ENCODE data around the gene CTAG1B.
"Not testable (repeated sequence)": the region's sequence is repeated elsewhere in the genome, so short reads cannot be mapped to it uniquely, and the experiment has no call there.

CTAG1B gene

DNA sequence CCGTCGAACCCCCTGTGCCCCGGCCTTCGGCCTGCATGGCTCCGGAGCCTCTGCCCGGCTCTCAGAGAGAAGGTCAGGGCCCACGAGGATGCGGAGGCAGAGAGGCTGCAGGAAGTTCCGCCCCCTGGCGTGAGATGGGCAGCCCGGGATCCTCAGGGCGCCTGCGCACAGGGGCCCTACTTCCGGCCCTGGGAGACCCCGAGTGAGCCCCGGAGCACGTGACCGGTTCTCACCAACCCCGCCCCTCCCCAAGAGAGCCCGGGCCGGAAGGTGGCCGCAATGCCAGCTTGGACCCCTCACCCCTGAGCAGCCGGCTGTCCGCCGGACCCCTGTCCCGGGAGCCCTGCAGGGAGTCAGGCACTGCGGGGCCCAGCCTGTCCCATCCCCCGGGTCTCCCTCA is at the start of gene CTAG1B:
TSS of gene CTAG1B (minus strand) at position 101 of the 400 bp plus-strand sequence. CDS start at position 37, 64 bp downstream.
- not testable (repeated sequence) for DNase-seq (ENCODE audit: insufficient read length, low spot score); FAIRE-seq

DNA sequence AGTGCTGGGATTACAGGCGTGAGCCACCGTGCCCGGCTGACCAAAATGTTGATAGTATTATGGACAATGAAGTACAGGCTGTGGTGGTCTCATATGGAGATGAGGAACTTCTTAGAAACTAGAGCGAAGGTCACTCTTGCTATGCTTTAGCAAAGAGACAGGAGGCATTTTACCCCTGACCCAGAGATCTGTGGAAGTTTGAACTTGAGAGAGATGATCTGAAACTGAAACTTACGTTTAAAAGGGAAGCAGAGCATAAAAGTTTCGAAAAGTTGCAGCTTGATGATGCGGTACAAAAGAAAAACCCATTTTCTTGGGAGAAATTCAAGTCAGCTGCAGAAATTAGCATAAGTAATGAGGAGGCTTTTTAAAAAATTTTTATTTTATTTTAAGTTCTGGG is 42.8 kb upstream of the CTAG1B start:
- FAIRE-seq: no peak
- no peak for DNase-seq (ENCODE audit: insufficient read length, low spot score)

DNA sequence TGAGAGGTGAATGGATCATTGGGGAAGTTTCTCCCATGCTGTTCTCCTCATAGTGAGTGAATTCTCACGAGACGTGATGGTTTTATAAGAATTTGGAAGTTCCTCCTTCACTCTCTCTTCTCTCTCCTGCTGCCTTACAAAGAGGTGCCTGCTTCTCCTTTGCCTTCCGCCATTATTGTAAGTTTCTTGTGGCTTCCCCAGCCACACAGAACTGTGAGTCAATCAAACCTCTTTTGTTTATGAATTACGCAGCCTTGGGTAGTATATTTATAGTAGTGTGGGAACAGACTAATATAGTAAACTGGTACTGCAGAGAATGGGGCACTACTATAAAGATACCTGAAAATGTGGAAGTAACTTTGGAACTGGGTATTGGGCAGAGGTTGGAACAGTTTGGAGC is 42.1 kb upstream of the CTAG1B start:
- no peak for TF ChIP-seq POLR2A (IDR thresholded peaks at IDR 0.05; ENCODE audit: low read depth, low read length)
- FAIRE-seq (no peak), DNase-seq (ENCODE audit: insufficient read length, low spot score) (no peak)

More for the DNA sequence above, 42.8 kb upstream of the CTAG1B start:
- TF ChIP-seq POLR2A (IDR thresholded peaks at IDR 0.05; ENCODE audit: low read depth, low read length): no peak

DNA sequence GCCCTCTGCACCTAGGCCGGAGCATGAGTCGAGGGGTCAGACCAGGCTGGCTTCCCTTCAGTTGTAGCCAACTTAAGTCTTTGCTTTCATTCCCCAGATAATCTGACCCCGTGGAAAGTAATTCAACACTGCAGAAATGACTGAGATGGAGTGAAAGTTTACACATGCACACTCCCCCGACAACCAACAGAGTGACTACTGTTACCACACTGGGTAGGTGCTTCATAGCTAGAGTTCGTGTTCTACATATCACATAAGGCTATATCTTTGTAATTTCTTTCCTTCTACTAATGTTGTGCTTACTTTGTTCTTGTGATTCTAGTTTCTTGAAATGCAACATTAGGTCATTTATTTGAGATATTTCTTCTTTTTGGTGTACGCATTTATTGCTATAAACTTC is 41.5 kb upstream of the CTAG1B start:
- FAIRE-seq (no peak), DNase-seq (ENCODE audit: insufficient read length, low spot score) (no peak)
- TF ChIP-seq POLR2A (IDR thresholded peaks at IDR 0.05; ENCODE audit: low read depth, low read length): no peak

DNA sequence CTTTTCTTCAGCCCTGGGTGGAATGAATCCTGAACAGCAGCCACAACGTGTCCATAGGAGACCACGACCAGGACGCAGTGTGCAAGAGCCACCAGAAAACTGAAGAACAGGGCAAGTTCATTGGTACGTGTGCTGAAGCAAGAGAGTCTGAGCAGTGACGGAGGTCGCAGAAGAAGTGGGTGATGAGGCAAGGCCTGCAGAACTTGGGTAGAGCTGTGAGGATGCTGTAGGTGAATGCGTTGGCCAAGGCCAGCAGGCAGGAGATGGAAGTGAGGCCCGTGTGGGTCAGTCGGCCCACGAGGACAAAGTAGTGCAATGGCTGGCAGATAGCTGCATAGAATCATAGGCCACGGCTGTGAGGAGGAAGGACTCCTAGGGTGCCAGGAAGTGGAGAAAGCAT is 39.9 kb upstream of the CTAG1B start:
- FAIRE-seq (no peak), DNase-seq (ENCODE audit: insufficient read length, low spot score) (no peak)
- TF ChIP-seq POLR2A (IDR thresholded peaks at IDR 0.05; ENCODE audit: low read depth, low read length): no peak

GRCh38 chrX:154658187-154658586 is 39.1 kb upstream of the CTAG1B start:
- no peak for TF ChIP-seq POLR2A (IDR thresholded peaks at IDR 0.05; ENCODE audit: low read depth, low read length)
- FAIRE-seq: no peak

GRCh38 chrX:154657226-154657805 is 38.2 kb upstream of the CTAG1B start:
- FAIRE-seq (no peak), DNase-seq (ENCODE audit: insufficient read length, low spot score) (no peak)
- TF ChIP-seq POLR2A (IDR thresholded peaks at IDR 0.05; ENCODE audit: low read depth, low read length): no peak

More at GRCh38 chrX:154658187-154658586, 39.1 kb upstream of the CTAG1B start:
- DNase-seq (ENCODE audit: insufficient read length, low spot score): no peak

DNA sequence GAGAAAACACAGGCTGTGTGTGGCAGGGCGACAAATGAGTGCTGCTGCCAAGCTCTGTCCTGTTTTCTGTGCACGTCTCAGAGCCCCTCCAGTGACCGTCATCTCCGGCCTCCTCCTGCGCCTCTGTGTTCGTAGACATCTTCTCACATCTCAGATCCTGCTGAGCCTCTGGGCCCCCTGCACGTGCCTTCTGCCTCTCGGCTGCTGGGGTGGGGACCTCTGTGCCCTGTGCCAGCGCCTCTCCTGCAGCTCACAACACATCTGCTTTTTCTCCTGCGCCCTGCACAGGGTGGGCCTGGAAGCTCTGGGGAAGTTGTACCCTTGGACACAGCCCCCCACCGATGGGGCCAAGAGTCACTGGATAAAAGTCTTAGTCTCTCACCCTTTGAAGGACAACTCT is 36.7 kb upstream of the CTAG1B start:
- DNase-seq (ENCODE audit: insufficient read length, low spot score) (no peak), FAIRE-seq (no peak)
- no peak for TF ChIP-seq POLR2A (IDR thresholded peaks at IDR 0.05; ENCODE audit: low read depth, low read length)

GRCh38 chrX:154655346-154655745 is 36.3 kb upstream of the CTAG1B start:
- DNase-seq (ENCODE audit: insufficient read length, low spot score): no peak
- no peak for TF ChIP-seq POLR2A (IDR thresholded peaks at IDR 0.05; ENCODE audit: low read depth, low read length)
- FAIRE-seq: no peak

GRCh38 chrX:154654925-154655324 is 35.8 kb upstream of the CTAG1B start:
- TF ChIP-seq POLR2A (IDR thresholded peaks at IDR 0.05; ENCODE audit: low read depth, low read length): no peak
- FAIRE-seq: no peak
- no peak for DNase-seq (ENCODE audit: insufficient read length, low spot score)

- DNase-seq (ENCODE audit: insufficient read length, low spot score) (no peak), FAIRE-seq (no peak)
- TF ChIP-seq POLR2A (IDR thresholded peaks at IDR 0.05; ENCODE audit: low read depth, low read length): no peak
These were observed 35.3 kb upstream of the CTAG1B start for GRCh38 chrX:154654372-154654771.

DNA sequence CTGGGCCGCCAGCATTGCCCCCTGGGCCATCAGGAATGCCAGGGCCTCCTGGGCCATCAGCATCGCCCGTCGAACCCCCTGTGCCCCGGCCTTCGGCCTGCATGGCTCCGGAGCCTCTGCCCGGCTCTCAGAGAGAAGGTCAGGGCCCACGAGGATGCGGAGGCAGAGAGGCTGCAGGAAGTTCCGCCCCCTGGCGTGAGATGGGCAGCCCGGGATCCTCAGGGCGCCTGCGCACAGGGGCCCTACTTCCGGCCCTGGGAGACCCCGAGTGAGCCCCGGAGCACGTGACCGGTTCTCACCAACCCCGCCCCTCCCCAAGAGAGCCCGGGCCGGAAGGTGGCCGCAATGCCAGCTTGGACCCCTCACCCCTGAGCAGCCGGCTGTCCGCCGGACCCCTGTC is 34.3 kb upstream of the CTAG1B start, which contains the start of gene CTAG2:
TSS of gene CTAG2 (minus strand) at position 167 of the 400 bp plus-strand sequence. CDS start at position 103, 64 bp downstream.
- FAIRE-seq; DNase-seq (ENCODE audit: insufficient read length, low spot score): not testable (repeated sequence)

GRCh38 chrX:154653048-154653401 is 33.9 kb upstream of the CTAG1B start:
- DNase-seq (ENCODE audit: insufficient read length, low spot score) (no peak), FAIRE-seq (no peak)
- TF ChIP-seq POLR2A (IDR thresholded peaks at IDR 0.05; ENCODE audit: low read depth, low read length): no peak

GRCh38 chrX:154652311-154653047 is 33.4 kb upstream of the CTAG1B start:
- no peak for DNase-seq (ENCODE audit: insufficient read length, low spot score)
- no peak for FAIRE-seq
- no peak for TF ChIP-seq POLR2A (IDR thresholded peaks at IDR 0.05; ENCODE audit: low read depth, low read length)

- DNase-seq (ENCODE audit: insufficient read length, low spot score) (no peak), FAIRE-seq (no peak)
- no peak for TF ChIP-seq POLR2A (IDR thresholded peaks at IDR 0.05; ENCODE audit: low read depth, low read length)
These were observed 31.1 kb upstream of the CTAG1B start for GRCh38 chrX:154650221-154650510.

Data from H54 (cell line).